OCI-LY1 (cell line): Measurements from ENCODE around the gene NTPCR.

ENCODE experiments used
- EZH2 ChIP-seq: fragments of 200-600 bp; sonication (generic), shearing (Covaris generic); IDR thresholded peaks from 2 replicates; pipeline ENCODE4 v1.8.0; 2017; ENCODE audit warnings: borderline replicate concordance, mixed run types, mild to moderate bottlenecking, antibody characterized with exemption, low read length, moderate library complexity, mixed read lengths
- TF ChIP-seq, protein P1 (sequence below): fragments of 200-600 bp; sonication (generic), shearing (Covaris generic); IDR thresholded peaks from 2 replicates; pipeline ENCODE4 v1.5.1; 2017; ENCODE audit warnings: mild to moderate bottlenecking, antibody characterized with exemption, low read length, moderate library complexity, mixed read lengths

DNA sequence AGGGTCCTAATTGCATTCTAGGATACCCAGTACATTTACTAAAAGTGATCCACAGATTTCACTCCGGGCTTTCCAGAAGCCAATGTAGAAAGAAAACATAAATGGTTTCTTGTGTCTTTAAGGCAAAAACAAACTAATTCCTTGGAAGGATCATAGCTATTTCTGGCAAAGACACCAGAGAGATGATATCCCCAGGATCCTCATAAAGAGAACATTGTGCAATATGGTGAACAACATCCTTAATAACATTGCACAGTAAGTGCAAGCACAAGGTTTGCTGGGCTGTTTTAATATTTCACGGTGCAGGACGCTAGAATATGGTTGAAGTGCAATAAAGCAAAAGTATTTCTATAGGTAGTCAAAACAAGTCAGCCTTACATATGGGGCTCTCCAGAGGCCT, 83.0 kb downstream of the NTPCR start:
- TF ChIP-seq, protein P1, sequence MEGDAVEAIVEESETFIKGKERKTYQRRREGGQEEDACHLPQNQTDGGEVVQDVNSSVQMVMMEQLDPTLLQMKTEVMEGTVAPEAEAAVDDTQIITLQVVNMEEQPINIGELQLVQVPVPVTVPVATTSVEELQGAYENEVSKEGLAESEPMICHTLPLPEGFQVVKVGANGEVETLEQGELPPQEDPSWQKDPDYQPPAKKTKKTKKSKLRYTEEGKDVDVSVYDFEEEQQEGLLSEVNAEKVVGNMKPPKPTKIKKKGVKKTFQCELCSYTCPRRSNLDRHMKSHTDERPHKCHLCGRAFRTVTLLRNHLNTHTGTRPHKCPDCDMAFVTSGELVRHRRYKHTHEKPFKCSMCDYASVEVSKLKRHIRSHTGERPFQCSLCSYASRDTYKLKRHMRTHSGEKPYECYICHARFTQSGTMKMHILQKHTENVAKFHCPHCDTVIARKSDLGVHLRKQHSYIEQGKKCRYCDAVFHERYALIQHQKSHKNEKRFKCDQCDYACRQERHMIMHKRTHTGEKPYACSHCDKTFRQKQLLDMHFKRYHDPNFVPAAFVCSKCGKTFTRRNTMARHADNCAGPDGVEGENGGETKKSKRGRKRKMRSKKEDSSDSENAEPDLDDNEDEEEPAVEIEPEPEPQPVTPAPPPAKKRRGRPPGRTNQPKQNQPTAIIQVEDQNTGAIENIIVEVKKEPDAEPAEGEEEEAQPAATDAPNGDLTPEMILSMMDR = no peak
- no peak for TF ChIP-seq EZH2
